Dendritic cell treated with granulocyte-macrophage colony-stimulating factor and Interleukin-4, amounts not matched to agents 40 ng/mL and 50 ng/mL, for 4 days (primary cell): ENCODE results near the gene SYTL2.

Source experiments
- H3K27ac Mint-ChIP-seq: one replicate; pipeline ENCODE4 v1.8.0; 2022; ENCODE audit warnings: mild to moderate bottlenecking, mixed read lengths
- H3K27me3 Mint-ChIP-seq: one replicate; pipeline ENCODE4 v1.8.0; 2022; ENCODE audit warnings: mild to moderate bottlenecking, mixed read lengths
- H3K36me3 Mint-ChIP-seq: one replicate; pipeline ENCODE4 v1.8.0; 2022; ENCODE audit warnings: low read depth, mixed read lengths
- H3K4me1 Mint-ChIP-seq: one replicate; pipeline ENCODE4 v1.8.0; 2022; ENCODE audit warnings: low read depth, mixed read lengths
- H3K4me3 Mint-ChIP-seq: one replicate; pipeline ENCODE4 v1.8.0; 2022; ENCODE audit warnings: mild to moderate bottlenecking, moderate library complexity, mixed read lengths
- H3K9me3 Mint-ChIP-seq: one replicate; pipeline ENCODE4 v1.8.0; 2022; ENCODE audit warnings: mixed read lengths
- intact Hi-C: fragments of 100-400 bp; cut with micrococcal nuclease; formaldehyde crosslinking; loops from one replicate; pipeline ENCODE4 v1.15.0; 2022

Gene SYTL2

DNA sequence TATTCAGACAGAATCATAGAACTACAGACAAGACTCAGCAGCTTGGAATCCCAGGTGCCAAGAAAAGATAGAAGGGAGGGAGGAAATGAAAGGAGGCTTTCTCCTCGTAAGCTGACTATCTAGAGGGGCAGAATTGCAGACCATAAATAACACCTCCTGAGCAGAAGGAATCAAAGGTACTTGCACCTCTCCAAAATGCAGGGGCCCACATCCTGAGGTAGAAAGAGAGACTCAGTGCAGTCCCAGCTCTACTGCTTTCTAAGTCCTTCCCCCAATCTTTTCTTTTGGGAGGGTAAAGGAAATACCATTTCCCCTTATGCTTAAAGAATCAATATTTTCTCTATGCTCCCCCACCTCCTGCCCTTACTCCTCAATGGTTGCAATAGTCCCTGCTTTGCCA, 55.2 kb downstream of the SYTL2 start:
- H3K4me3 Mint-ChIP-seq, result no peak overlapping the region
- no peaks in the 10 kb centered on the region for H3K4me1 Mint-ChIP-seq
- intact Hi-C loops, result no loop called here
- no peaks in the 10 kb centered on the region for H3K36me3 Mint-ChIP-seq
- H3K27ac Mint-ChIP-seq, result no peak overlapping the region
- no peaks in the 10 kb centered on the region for H3K27me3 Mint-ChIP-seq
- H3K9me3 Mint-ChIP-seq, result no peaks in the 10 kb centered on the region

DNA sequence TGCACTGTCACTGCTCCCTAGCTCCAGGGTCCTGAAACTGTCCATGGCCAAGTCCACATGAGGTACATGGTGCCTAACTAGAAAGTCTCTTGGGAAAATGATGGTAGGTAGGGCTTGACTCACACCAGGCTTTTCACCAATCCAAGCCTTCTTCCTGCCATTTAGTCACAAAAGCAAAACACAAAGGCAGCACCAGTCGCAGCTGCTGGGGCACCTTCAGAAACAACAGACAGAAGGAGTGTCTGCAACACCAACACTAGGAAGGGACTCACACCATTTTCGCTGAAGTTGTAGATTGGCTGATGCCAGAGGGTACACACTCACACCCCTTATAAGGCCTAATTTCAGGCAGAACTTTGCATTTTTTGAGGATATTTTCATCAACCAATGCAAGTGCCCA, 55.7 kb downstream of the SYTL2 start:
- Mint-ChIP-seq H3K36me3 (no peaks in the 10 kb centered on the region), H3K27me3 (no peaks in the 10 kb centered on the region), H3K4me3 (no peak overlapping the region), H3K27ac (no peak overlapping the region), H3K9me3 (no peaks in the 10 kb centered on the region), H3K4me1 (peaks cover 3% of the 10 kb centered on the region)
- intact Hi-C loops, result no loop called here

DNA sequence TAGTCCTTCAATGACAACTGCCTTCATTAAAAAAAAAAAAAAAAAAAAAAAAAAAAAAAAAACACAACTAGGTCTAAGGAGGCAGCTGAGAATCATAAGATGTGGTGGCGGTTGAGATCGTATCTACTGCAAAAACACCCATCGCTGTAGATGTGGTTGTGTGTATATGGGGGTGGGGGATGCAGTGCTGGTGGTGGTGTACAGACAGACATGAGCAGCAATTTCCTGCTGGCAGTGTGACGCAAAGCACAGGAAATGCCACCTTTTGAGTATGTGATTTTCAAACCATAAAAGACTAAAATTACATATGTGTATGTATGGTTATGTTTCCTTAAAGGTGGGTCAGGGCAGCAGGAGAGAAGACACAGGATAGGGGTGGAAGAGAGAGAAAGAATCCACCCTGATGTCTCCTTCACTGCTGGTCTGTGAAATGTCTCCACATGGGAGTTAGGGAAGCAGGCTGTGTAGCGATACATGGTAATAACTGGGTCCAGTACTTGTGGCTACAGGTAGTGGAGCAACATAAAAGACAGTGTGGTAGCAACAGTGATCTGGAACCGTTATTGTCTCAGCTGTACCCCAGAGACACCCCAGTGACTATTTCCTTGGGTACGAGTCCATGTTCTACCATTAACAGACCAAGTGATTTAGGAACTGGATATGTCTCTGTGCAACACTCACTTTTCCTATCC, 57.9 kb downstream of the SYTL2 start:
- Mint-ChIP-seq H3K4me3 (no peak overlapping the region), H3K36me3 (no peaks in the 10 kb centered on the region), H3K27me3 (no peaks in the 10 kb centered on the region), H3K9me3 (no peaks in the 10 kb centered on the region), H3K4me1 (peaks cover 20% of the 10 kb centered on the region), H3K27ac (no peak overlapping the region)
- intact Hi-C loops, result no loop called here

DNA sequence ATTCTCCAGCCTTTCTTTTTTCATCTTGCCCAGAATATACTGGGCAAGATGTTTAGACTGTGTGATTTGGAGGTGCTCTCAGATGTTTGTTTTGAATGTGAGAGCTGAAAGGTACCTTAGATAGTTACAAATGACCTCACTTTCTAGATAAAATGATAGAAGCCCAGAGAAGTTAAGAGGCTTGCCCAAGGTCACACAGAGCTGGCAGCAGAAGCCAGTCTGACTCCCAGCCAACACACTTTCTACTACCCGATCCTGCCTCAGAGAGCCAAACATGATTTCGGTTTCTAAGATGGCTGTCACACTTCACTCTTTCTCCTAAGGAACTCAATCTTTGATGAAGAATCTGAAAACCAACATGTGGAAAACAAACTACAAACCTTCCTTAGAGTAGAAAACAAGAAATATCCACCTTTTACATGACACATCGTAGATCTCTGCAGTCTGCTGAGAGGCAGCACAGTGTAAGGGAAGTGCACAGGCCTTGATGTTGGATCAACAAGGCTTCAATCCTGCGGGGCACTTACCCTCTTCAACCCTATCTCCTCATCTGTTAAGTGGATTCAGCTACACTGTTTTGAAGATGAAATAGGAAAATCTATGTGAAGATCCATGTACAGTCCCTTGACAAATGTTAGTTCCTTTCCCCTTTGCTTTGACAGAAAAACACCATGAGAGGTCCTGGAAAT, 58.6 kb downstream of the SYTL2 start:
- peaks cover 20% of the 10 kb centered on the region for H3K4me1 Mint-ChIP-seq
- intact Hi-C loops, result no loop called here
- H3K4me3 Mint-ChIP-seq, result no peak overlapping the region
- no peaks in the 10 kb centered on the region for H3K9me3 Mint-ChIP-seq
- H3K36me3 Mint-ChIP-seq, result no peaks in the 10 kb centered on the region
- H3K27me3 Mint-ChIP-seq, result no peaks in the 10 kb centered on the region
- H3K27ac Mint-ChIP-seq, result no peak overlapping the region

DNA sequence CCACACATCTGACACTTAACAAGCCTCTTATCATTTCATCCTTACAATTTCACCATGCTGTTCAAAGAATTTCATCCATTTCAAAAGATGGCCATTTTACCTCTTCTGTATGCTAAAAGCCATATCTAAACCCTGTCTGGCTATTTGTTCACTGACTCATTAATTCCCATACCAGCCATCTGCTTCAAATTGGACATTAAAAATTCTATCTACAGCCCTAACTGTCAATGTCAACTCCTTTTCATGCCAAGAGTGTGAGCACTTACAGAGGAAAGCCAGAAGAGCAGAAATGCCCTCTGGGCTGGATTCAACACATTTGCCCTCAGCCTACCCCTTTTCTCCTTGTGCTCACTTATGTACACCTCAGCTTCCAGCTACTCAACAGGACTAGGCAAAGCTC, 59.2 kb downstream of the SYTL2 start:
- no peaks in the 10 kb centered on the region for H3K9me3 Mint-ChIP-seq
- no peaks in the 10 kb centered on the region for H3K36me3 Mint-ChIP-seq
- H3K4me1 Mint-ChIP-seq, result peaks cover 20% of the 10 kb centered on the region
- H3K27me3 Mint-ChIP-seq, result no peaks in the 10 kb centered on the region
- H3K4me3 Mint-ChIP-seq, result no peak overlapping the region
- intact Hi-C loops, result no loop called here
- no peak overlapping the region for H3K27ac Mint-ChIP-seq

DNA sequence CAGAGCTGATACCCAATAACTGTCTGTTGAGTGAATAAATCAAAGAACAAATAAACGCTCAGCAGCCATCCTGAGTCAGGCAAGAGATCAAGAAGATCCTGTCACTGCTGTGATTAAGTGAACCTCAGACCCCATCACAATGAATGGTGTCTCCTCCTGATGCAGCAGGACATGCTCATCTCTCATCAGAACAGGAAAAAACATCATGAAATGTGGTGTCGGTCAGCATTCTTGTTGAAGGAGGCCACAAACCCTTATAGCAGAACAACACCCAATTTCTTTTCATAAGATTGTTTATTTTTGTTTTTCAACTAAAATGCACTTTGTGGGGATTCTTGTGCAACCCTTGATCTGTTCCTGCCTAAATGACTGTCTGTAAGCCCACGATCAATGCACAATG, 60.3 kb downstream of the SYTL2 start:
- Mint-ChIP-seq H3K9me3 (no peaks in the 10 kb centered on the region), H3K27me3 (no peaks in the 10 kb centered on the region), H3K4me1 (peaks cover 25% of the 10 kb centered on the region), H3K4me3 (no peak overlapping the region), H3K36me3 (no peaks in the 10 kb centered on the region), H3K27ac (no peak overlapping the region)
- intact Hi-C loops, result no loop called here

DNA sequence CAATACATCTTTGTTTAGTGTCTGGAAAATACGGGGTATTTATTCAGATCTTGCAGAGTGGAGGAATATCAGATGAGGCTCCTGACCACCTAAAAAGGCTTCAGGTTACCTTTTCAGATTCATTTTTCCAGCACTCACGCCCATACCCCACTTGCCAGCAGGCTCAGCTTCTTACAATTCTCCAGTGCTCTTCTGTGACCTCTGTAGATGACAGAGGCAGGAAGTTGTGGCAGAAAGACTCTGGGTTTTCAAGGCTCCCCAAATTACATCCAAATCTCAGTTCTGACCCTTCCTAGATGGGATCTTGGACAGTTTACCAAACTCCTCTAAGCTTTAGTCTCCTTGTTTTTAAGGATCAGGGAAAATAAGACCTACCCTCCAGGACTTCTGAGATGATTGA, 61.1 kb downstream of the SYTL2 start:
- H3K36me3 Mint-ChIP-seq, result no peaks in the 10 kb centered on the region
- H3K4me3 Mint-ChIP-seq, result no peak overlapping the region
- no peaks in the 10 kb centered on the region for H3K27me3 Mint-ChIP-seq
- no peaks in the 10 kb centered on the region for H3K9me3 Mint-ChIP-seq
- peaks cover 25% of the 10 kb centered on the region for H3K4me1 Mint-ChIP-seq
- intact Hi-C loops, result no loop called here
- no peak overlapping the region for H3K27ac Mint-ChIP-seq

DNA sequence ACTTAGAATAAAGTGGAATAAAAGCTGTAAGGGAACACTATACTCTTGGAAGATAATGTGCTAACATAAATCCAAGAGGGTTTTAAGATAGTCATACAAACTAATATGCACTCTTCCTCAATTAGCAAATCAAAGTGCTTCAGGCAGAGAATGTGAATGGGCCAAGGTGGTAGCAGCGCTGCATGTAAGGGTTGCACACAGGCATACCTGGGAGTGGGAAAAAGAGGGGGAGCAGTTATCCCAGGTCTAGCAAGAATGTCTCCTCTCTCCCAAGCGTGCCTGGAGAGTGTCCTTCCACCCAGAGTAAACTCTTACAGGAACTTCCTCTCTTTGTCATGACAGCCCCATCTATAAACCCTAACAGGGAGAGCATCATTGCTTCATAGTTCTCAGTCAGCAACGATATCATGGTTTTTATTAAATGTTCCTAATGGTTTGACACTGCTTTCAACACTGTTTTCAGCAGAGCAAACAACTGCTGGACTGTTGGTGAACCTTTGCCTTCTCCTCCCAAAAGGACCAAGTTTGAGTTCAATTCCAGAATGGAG, 61.6 kb downstream of the SYTL2 start:
- no peaks in the 10 kb centered on the region for H3K9me3 Mint-ChIP-seq
- H3K27me3 Mint-ChIP-seq, result no peaks in the 10 kb centered on the region
- intact Hi-C loops, result no loop called here
- no peaks in the 10 kb centered on the region for H3K36me3 Mint-ChIP-seq
- peaks cover 25% of the 10 kb centered on the region for H3K4me1 Mint-ChIP-seq
- H3K4me3 Mint-ChIP-seq, result no peak overlapping the region
- no peak overlapping the region for H3K27ac Mint-ChIP-seq

DNA sequence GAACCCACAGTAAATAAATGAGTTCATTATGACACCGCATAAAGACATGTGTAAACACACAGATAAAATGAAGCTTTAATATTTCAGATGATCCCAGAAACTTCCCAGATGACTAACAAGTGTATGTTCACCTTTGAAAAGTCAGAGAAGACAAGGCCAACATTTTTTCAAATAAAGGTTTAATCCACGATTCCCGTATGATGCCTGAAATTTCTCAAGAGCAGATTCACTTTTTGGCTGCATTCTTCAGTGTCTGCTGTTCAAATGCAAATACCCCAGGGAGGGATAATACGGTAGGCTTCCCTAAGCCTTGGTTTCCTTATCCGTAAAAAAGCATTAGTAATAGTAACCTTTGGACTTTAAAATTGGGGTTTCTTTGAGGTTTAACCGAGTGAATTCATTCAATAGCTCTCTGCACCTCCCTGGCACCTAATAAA, 62.5 kb downstream of the SYTL2 start:
- intact Hi-C loops, result no loop called here
- Mint-ChIP-seq H3K9me3 (no peaks in the 10 kb centered on the region), H3K27ac (no peak overlapping the region), H3K4me3 (no peak overlapping the region), H3K4me1 (peaks cover 25% of the 10 kb centered on the region), H3K27me3 (no peaks in the 10 kb centered on the region), H3K36me3 (no peaks in the 10 kb centered on the region)

DNA sequence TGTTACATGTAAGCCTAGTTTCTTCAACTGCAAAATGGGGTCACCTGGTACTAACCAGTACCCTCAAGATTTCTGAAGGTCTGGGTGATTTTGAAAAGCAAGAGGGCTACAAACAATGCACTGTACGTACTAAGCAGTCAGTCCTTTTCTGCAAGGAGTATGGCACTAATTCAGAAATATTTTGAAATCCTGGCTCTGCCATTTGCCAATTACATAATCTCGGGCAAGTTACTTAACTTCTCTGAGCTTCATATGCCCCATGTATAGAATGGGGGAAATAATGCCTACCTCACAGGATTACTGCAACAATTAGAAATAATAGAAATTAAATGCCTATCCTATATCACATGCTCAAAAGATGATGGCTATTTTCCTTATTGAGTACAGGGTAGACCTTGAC, 64.3 kb downstream of the SYTL2 start:
- H3K4me3 Mint-ChIP-seq, result no peak overlapping the region
- no peak overlapping the region for H3K27ac Mint-ChIP-seq
- no peaks in the 10 kb centered on the region for H3K36me3 Mint-ChIP-seq
- peaks cover 25% of the 10 kb centered on the region for H3K4me1 Mint-ChIP-seq
- intact Hi-C loops, result no loop called here
- H3K27me3 Mint-ChIP-seq, result no peaks in the 10 kb centered on the region
- no peaks in the 10 kb centered on the region for H3K9me3 Mint-ChIP-seq

DNA sequence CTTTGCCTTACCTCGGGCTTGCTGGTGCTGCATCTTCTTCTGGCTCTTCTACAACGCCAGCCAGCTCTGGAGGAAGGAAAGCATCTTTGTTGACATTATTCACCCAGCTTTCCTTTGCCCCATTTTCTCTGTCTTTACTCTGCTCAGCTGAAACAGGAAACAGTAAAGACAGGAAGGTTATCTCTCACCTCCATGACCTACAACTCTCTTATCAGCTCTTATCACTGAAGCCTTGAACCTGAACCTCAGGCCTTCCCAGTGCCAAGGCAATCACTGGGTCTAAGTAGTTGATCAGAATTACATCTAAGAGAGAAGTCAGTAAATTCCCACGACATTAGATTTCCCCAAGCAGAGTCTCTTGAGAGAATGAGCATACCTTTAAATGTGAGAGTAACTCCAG, 65.3 kb downstream of the SYTL2 start:
- peaks cover 25% of the 10 kb centered on the region for H3K4me1 Mint-ChIP-seq
- no peaks in the 10 kb centered on the region for H3K36me3 Mint-ChIP-seq
- no peak overlapping the region for H3K27ac Mint-ChIP-seq
- no peaks in the 10 kb centered on the region for H3K9me3 Mint-ChIP-seq
- no peak overlapping the region for H3K4me3 Mint-ChIP-seq
- no peaks in the 10 kb centered on the region for H3K27me3 Mint-ChIP-seq
- intact Hi-C loops, result no loop called here

DNA sequence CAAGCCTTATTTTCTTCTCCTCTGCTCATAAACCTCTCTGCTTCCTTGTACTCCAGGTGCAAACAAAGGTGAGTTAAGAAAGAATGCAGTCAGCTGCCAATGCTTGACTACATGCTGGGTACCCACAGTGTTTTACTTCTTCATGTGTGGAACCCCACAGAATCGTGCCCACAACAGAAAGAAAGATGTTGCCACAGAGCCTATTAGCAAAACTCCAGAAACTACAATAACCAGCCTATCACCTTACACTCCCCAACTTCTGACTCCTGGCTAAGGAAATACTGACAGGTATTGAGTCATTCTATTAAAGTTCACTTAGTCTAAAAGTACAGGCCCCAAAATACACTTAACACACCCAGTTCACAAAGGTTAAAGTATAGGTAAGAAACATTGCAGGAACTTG, 68.1 kb downstream of the SYTL2 start:
- Mint-ChIP-seq H3K4me1 (peaks cover 5% of the 10 kb centered on the region), H3K4me3 (no peak overlapping the region), H3K36me3 (no peaks in the 10 kb centered on the region), H3K9me3 (no peaks in the 10 kb centered on the region), H3K27me3 (no peaks in the 10 kb centered on the region), H3K27ac (no peak overlapping the region)
- intact Hi-C loops, result no loop called here

DNA sequence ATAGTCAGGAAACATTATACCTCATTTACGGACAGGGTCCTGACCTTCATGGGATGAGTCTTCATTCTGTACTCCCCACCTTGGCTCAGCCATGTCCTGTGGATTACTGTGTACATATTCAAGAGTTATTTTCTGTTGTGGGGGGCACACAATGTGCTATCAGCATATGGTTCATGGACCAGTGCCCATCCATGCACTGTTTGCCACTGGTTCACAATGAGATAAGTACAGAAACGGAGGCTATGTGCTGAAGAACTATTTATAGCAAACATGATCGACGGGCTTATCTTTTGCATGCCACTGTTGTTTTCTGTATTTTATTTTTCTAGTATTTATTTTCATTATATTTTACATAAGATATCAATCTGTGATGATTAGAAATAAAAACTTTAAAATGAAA, 68.6 kb downstream of the SYTL2 start:
- intact Hi-C loops, result no loop called here
- H3K27me3 Mint-ChIP-seq, result no peaks in the 10 kb centered on the region
- H3K36me3 Mint-ChIP-seq, result no peaks in the 10 kb centered on the region
- no peak overlapping the region for H3K4me3 Mint-ChIP-seq
- no peaks in the 10 kb centered on the region for H3K9me3 Mint-ChIP-seq
- peaks cover 10% of the 10 kb centered on the region for H3K4me1 Mint-ChIP-seq
- no peak overlapping the region for H3K27ac Mint-ChIP-seq

DNA sequence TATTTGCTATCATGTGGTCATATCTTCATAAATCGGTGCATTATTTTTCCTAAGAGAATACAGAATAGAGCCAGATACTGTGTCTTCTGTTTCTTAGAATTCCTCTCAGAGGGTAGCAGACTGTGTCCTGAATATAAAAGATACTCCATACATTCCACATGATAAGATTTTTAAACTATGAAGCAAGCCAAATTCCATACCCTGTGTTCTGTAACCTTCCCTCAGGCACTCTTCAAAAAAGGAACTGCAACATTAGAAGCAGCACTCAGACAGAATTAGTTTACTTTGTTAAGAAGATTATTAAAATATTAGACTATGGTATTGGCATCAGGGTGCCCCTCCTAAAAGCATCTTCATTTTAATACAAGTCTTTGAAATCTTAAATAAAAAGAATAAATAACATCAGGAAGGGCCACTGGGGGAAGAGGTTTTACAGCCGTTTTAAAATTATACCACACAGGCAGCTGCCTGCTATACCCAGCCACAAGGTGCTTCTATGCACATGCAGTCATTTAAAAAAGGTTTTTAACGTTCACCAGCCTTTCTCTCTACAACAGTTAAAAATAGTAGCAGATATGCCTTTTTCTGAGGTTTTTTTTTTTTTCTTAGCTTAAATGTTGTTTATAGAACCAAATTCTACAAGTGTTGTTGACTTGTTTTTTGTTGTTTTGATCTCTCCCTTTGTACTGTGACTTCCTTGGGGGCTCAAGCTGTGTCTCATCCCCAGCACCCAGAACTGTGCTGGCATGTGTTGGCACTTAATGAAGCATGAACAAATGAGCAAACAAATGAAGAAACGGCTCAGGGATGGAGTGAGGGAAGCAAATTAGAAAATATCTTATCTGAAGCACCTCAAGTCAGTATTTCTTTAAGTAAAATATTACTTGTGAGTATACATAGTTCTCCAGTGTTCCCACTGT, 70.2 kb downstream of the SYTL2 start:
- H3K9me3 Mint-ChIP-seq, result no peaks in the 10 kb centered on the region
- no peaks in the 10 kb centered on the region for H3K36me3 Mint-ChIP-seq
- no peaks in the 10 kb centered on the region for H3K27me3 Mint-ChIP-seq
- H3K4me1 Mint-ChIP-seq, result peaks cover 5% of the 10 kb centered on the region
- H3K4me3 Mint-ChIP-seq, result no peak overlapping the region
- no peak overlapping the region for H3K27ac Mint-ChIP-seq
- intact Hi-C loops, result no loop called here
